HG03521 (cell line): Measurements from ENCODE around the gene EPHA8.

ENCODE experiments used
- ATAC-seq: cut with Tn5 transposase; IDR thresholded peaks from one replicate; pipeline ENCODE4 v1.9.1; 2021; ENCODE audit warnings: mild to moderate bottlenecking, moderate library complexity; ENCODE audit not compliant: unreplicated experiment

EPHA8 gene

GRCh38 chr1:22613572-22613918 lies 50.3 kb downstream of the EPHA8 start:
- ATAC-seq = no peak

- no peak for ATAC-seq
Observed at GRCh38 chr1:22613951-22614350, 50.7 kb downstream of the EPHA8 start.

- ATAC-seq = no peak
Observed at GRCh38 chr1:22615886-22616285, 52.6 kb downstream of the EPHA8 start.

- ATAC-seq = no peak
Observed at GRCh38 chr1:22616571-22616970, 53.3 kb downstream of the EPHA8 start.

- ATAC-seq = no peak
Observed at GRCh38 chr1:22618056-22618455, 54.8 kb downstream of the EPHA8 start.

GRCh38 chr1:22619252-22619651 lies 56.0 kb downstream of the EPHA8 start:
- ATAC-seq = no peak

- no peak for ATAC-seq
Observed at GRCh38 chr1:22619798-22620197, 56.5 kb downstream of the EPHA8 start.

GRCh38 chr1:22621761-22622160 lies 58.5 kb downstream of the EPHA8 start:
- no peak for ATAC-seq

- no peak for ATAC-seq
Observed at GRCh38 chr1:22625262-22625925, 62.1 kb downstream of the EPHA8 start.

GRCh38 chr1:22626237-22627157 lies 63.2 kb downstream of the EPHA8 start:
- ATAC-seq = no peak

- ATAC-seq = no peak
Observed at GRCh38 chr1:22627331-22627730, 64.0 kb downstream of the EPHA8 start.

GRCh38 chr1:22628698-22629444 lies 65.6 kb downstream of the EPHA8 start:
- ATAC-seq = no peak

GRCh38 chr1:22629886-22630285 lies 66.6 kb downstream of the EPHA8 start:
- no peak for ATAC-seq

- ATAC-seq = no peak
Observed at GRCh38 chr1:22633697-22634463, 70.6 kb downstream of the EPHA8 start.

- no peak for ATAC-seq
Observed at GRCh38 chr1:22635436-22635835, 72.1 kb downstream of the EPHA8 start.

- ATAC-seq = no peak
Observed at GRCh38 chr1:22636353-22636752, 73.1 kb downstream of the EPHA8 start, which contains the start of gene C1QA. TSS of gene C1QA (plus strand) at chr1:22636628. CDS start at chr1:22637617, 989 bp downstream.

GRCh38 chr1:22636927-22637326 lies 73.6 kb downstream of the EPHA8 start:
- ATAC-seq = no peak

- ATAC-seq = no peak
Observed at GRCh38 chr1:22637907-22638445, 74.7 kb downstream of the EPHA8 start.

GRCh38 chr1:22638476-22639234 lies 75.4 kb downstream of the EPHA8 start:
- no peak for ATAC-seq

GRCh38 chr1:22639286-22639685 lies 76.0 kb downstream of the EPHA8 start:
- no peak for ATAC-seq
